Endothelial cell of umbilical vein (primary cell): Measurements from ENCODE around the gene GRAMD2B. TPM values are rescaled to one million over a fixed set of nuclear protein-coding genes. Genes with fewer than 3 reads are reported as not detected.

ENCODE experiments used
- BruUV-seq: library from RNA; stranded (reverse); fragments of 400-500 nt; replicated peaks from 2 replicates; lab custom pipeline; 2021; lab: Mats Ljungman, UMichigan
- CTCF ChIA-PET: fragments of 300-600, 350-600 bp; sonication (Branson Sonifier 250); formaldehyde crosslinking; loops from one replicate; lab custom pipeline; 2021; ENCODE audit warnings: antibody characterized with exemption, inconsistent platforms; lab: Charles Lee
- POLR2A ChIA-PET: fragments of 300-600, 350-600 bp; sonication (Branson Sonifier 250); formaldehyde crosslinking; loops from one replicate; lab custom pipeline; 2021; ENCODE audit warnings: antibody characterized with exemption, inconsistent platforms; lab: Charles Lee
- DNase-seq: peaks from one replicate; pipeline ENCODE4 v3.0.0-alpha.2; 2011; ENCODE audit warnings: low read depth, low spot score
- FAIRE-seq: peaks from 2 replicates; lab custom pipeline; 2011; peaks lifted over from hg19 to GRCh38; lab: Jason Lieb, UNC
- H2AFZ ChIP-seq: 2 replicates; pipeline ENCODE4 v1.6.0; 2012; ENCODE audit warnings: low read depth, low read length, control low read depth, inconsistent platforms
- H3K27ac ChIP-seq: 2 replicates; pipeline ENCODE4 v1.5.1; 2011; ENCODE audit warnings: low read depth, mild to moderate bottlenecking, control low read depth, low read length, moderate library complexity; ENCODE audit not compliant: insufficient read depth
- H3K27me3 ChIP-seq, 2 experiments: 2 replicates each; pipeline versions ENCODE4 v1.6.0 to v1.6.1; 2011; ENCODE audit warnings: low read length in 2 of 2, mixed read lengths in 1 of 2; ENCODE audit not compliant: control insufficient read depth in 2 of 2, insufficient read depth in 2 of 2
- H3K36me3 ChIP-seq, 2 experiments: 2 replicates in 1 of 2; 3 replicates in 1 of 2; pipeline ENCODE4 v1.5.1; 2011; ENCODE audit warnings: low read length in 2 of 2, mild to moderate bottlenecking in 1 of 2, moderate library complexity in 1 of 2; ENCODE audit not compliant: control insufficient read depth in 2 of 2, insufficient read depth in 2 of 2; ENCODE audit errors: extremely low read depth in 1 of 2
- H3K4me1 ChIP-seq: 3 replicates; pipeline ENCODE4 v1.5.1; 2011; ENCODE audit warnings: mild to moderate bottlenecking, low read length; ENCODE audit not compliant: control insufficient read depth, insufficient read depth; ENCODE audit errors: extremely low read depth
- H3K4me2 ChIP-seq: 2 replicates; pipeline ENCODE4 v1.6.1; 2011; ENCODE audit warnings: low read length, control low read depth, mixed read lengths; ENCODE audit not compliant: insufficient read depth
- H3K4me3 ChIP-seq, 3 experiments: fragments of 200-600 bp in 1 of 3; sonication (generic), shearing (Covaris generic) in 1 of 3; replicated peaks in 1 of 3; 2 replicates each; pipeline ENCODE4 v1.5.1; 2011 to 2016; ENCODE audit warnings: control low read depth in 3 of 3, low read length in 3 of 3, mild to moderate bottlenecking in 2 of 3, inconsistent platforms in 1 of 3, low read depth in 1 of 3, moderate library complexity in 1 of 3; ENCODE audit not compliant: insufficient read depth in 1 of 3
- H3K79me2 ChIP-seq: 2 replicates; pipeline ENCODE4 v1.6.0; 2012; ENCODE audit warnings: low read length, inconsistent platforms; ENCODE audit not compliant: control insufficient read depth, insufficient read depth
- H3K9ac ChIP-seq: replicated peaks from 2 replicates; pipeline ENCODE3; 2011; ENCODE audit warnings: low read length, control low read depth; ENCODE audit not compliant: insufficient read depth; ENCODE audit errors: extremely low read depth
- H3K9me1 ChIP-seq: replicated peaks from 3 replicates; pipeline ENCODE4 v1.6.0; 2011; ENCODE audit warnings: mild to moderate bottlenecking, low read length; ENCODE audit not compliant: control insufficient read depth, insufficient read depth; ENCODE audit errors: extremely low read depth
- H3K9me3 ChIP-seq: replicated peaks from 2 replicates; pipeline ENCODE4 v1.5.1; 2012; ENCODE audit warnings: low read length, inconsistent platforms; ENCODE audit not compliant: control insufficient read depth, insufficient read depth
- H4K20me1 ChIP-seq: replicated peaks from 2 replicates; pipeline ENCODE3; 2011; ENCODE audit warnings: mild to moderate bottlenecking, low read length; ENCODE audit not compliant: control insufficient read depth, insufficient read depth; ENCODE audit errors: extremely low read depth
- CTCF ChIP-seq, 2 donors: IDR thresholded peaks; 1 replicate in 1 of 2; 2 replicates in 1 of 2; pipeline ENCODE4 v1.5.1; 2011; ENCODE audit warnings: low read length in 2 of 2, mild to moderate bottlenecking in 2 of 2, moderate library complexity in 2 of 2, control low read depth in 1 of 2, inconsistent platforms in 1 of 2, low read depth in 1 of 2; ENCODE audit not compliant: insufficient read depth in 1 of 2; ENCODE audit errors: extremely low read depth in 1 of 2
- EZH2 ChIP-seq: IDR thresholded peaks from 2 replicates; pipeline ENCODE4 v1.6.1; 2012; ENCODE audit warnings: borderline replicate concordance, low read depth, mild to moderate bottlenecking, moderate library complexity, low read length, inconsistent platforms; ENCODE audit not compliant: severe bottlenecking
- FOS ChIP-seq: IDR thresholded peaks from 2 replicates; pipeline ENCODE4 v1.6.1; 2011; ENCODE audit warnings: mild to moderate bottlenecking, low read length, moderate library complexity, borderline replicate concordance; ENCODE audit not compliant: insufficient read depth
- GATA2 ChIP-seq: IDR thresholded peaks from 2 replicates; pipeline ENCODE4 v1.7.0; 2011; ENCODE audit warnings: low read depth, mild to moderate bottlenecking, moderate library complexity, mixed read lengths, low read length; ENCODE audit not compliant: insufficient read length, insufficient read depth
- JUN ChIP-seq: IDR thresholded peaks from 2 replicates; pipeline ENCODE4 v1.6.1; 2011; ENCODE audit warnings: borderline replicate concordance, low read depth; ENCODE audit not compliant: insufficient read length, insufficient read depth
- MAX ChIP-seq: IDR thresholded peaks from 2 replicates; pipeline ENCODE4 v1.6.1; 2011; ENCODE audit not compliant: insufficient read depth, insufficient read length
- MYC ChIP-seq: IDR thresholded peaks from one replicate; pipeline ENCODE4 v1.6.1; 2011; ENCODE audit warnings: mild to moderate bottlenecking, low read depth, low read length
- POLR2A ChIP-seq: IDR thresholded peaks from 2 replicates; pipeline ENCODE4 v1.6.1; 2012; ENCODE audit warnings: low read depth, mild to moderate bottlenecking, control low read depth, low read length
- POLR2AphosphoS5 ChIP-seq: IDR thresholded peaks from 2 replicates; pipeline ENCODE4 v1.6.1; 2012; ENCODE audit warnings: low read depth, mild to moderate bottlenecking, control low read depth, low read length, moderate library complexity; ENCODE audit not compliant: insufficient read depth
- dilution Hi-C: fragments of 300-500 bp; cut with MboI; formaldehyde crosslinking; loops from one replicate; pipeline ENCODE4 v1.15.0; 2019; ENCODE audit warnings: low sequenced_read_pairs; ENCODE audit not compliant: extremely low pct_ligation_motif_present
- intact Hi-C: fragments of 100-400 bp; cut with micrococcal nuclease; formaldehyde crosslinking; loops from one replicate; pipeline ENCODE4 v1.10.0; 2022
- polyA plus RNA-seq, 4 experiments: library from polyadenylated mRNA; depleted of rRNA in 3 of 4; stranded (reverse) in 3 of 4; unstranded in 1 of 4; fragments of >200 nt; gene quantifications; 2 replicates each; pipeline versions ENCODE4 v1.2.1 to v1.2.3, GENCODE V29; 2011 to 2012; ENCODE audit warnings: missing spikeins in 1 of 4
- total RNA-seq: library from RNA; stranded (reverse); gene quantifications from 2 replicates; pipeline ENCODE4 v1.2.3, GENCODE V29; 2021

The GRAMD2B gene
- total and polyA plus RNA-seq, 2 donors (not counting 3 experiments of a cell fraction or from before 2014, with no cell fraction given), result 2.0 to 5.5 TPM

- Histone ChIP-seq H3K27me3 (peaks cover 0 to 2% of the 10 kb centered on the region in 2 experiments), H3K9ac (no peak overlapping the region), H2AFZ (no peak overlapping the region), H3K36me3 (no peaks in the 10 kb centered on the region), H3K9me1 (no peaks in the 10 kb centered on the region), H3K4me2 (no peak overlapping the region), H3K79me2 (no peaks in the 10 kb centered on the region), H3K27ac (no peak overlapping the region), H3K9me3 (no peaks in the 10 kb centered on the region), H3K4me3 (no peak overlapping the region), H4K20me1 (no peaks in the 10 kb centered on the region), H3K4me1 (peaks cover 11% of the 10 kb centered on the region)
- intact Hi-C loops (no loop called here), dilution Hi-C loops (no loop called here)
- DNase-seq (no peak), FAIRE-seq (no peak)
- no peak for TF ChIP-seq GATA2
- BruUV-seq, result no TSS peak
- ChIA-PET POLR2A (no interaction called here), CTCF (no interaction called here)
These were observed 4.1 kb upstream of the GRAMD2B start for GRCh38 chr5:126419102-126419501.

DNA sequence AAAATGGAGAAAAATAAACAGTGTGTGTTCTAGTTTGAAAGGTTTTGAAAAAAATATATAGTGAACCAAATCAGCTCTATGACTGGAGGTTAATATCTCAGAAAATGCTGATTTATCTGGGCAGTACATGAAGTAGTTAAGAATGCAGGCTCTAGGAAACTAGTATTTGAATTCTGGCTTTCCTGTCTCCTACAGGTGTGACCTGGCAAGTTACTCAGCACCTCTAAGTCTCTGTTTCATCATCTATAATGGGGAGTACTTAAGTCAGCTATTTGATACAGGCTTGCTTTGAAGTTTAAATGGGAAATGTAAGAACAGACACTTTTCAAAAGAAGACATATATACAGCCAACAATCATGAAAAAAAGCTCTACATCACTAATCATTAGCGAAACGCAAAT is 5.2 kb downstream of the GRAMD2B start:
- Histone ChIP-seq H3K36me3 (no peaks in the 10 kb centered on the region), H3K27ac (no peak overlapping the region), H3K4me3 (no peak overlapping the region), H4K20me1 (no peaks in the 10 kb centered on the region), H2AFZ (no peak overlapping the region), H3K9ac (no peak overlapping the region), H3K4me2 (no peak overlapping the region), H3K4me1 (peaks cover 7% of the 10 kb centered on the region), H3K9me3 (no peaks in the 10 kb centered on the region), H3K27me3 (no peaks in the 10 kb centered on the region), H3K79me2 (no peaks in the 10 kb centered on the region), H3K9me1 (no peaks in the 10 kb centered on the region)
- no TSS peak for BruUV-seq
- DNase-seq (no peak), FAIRE-seq (no peak)
- no peak for TF ChIP-seq MAX
- no peak for TF ChIP-seq POLR2A
- TF ChIP-seq CTCF (IDR thresholded peaks at IDR 0.05; ENCODE audit: extremely low read depth in 1 of 2, insufficient read depth in 1 of 2, low read depth in 1 of 2, low read length in 2 of 2), result no peak
- no peak for TF ChIP-seq JUN
- no peak for TF ChIP-seq MYC
- TF ChIP-seq FOS, result no peak
- no peak for TF ChIP-seq EZH2
- TF ChIP-seq GATA2, result no peak
- no peak for TF ChIP-seq POLR2AphosphoS5
- ChIA-PET CTCF (no interaction called here), POLR2A (no interaction called here)
- dilution Hi-C loops, result no loop called here
- intact Hi-C loops, result no loop called here
